ENCODE data around the gene PIEZO1. TPM values are rescaled to one million over a fixed set of nuclear protein-coding genes. Genes with fewer than 3 reads are reported as not detected.

Gene PIEZO1
- total and polyA plus RNA-seq, 2 experiments from 2014 or later = 30.4 to 70.1 TPM

- no peak overlapping the region for H3K4me2 ChIP-seq
- no peak for TF ChIP-seq REST (IDR thresholded peaks at IDR 0.05; ENCODE audit: unreplicated experiment)
- no peak for TF ChIP-seq POLR2AphosphoS5 (IDR thresholded peaks at IDR 0.05; ENCODE audit: low read depth)
- H3K9me2 ChIP-seq (ENCODE audit: insufficient read depth) = no peaks in the 10 kb centered on the region
- DNase-seq (ENCODE audit: low spot score) (no peak), ATAC-seq (no peak)
- Mint-ChIP-seq H3K4me3 (no peak overlapping the region), H3K27ac (no peak overlapping the region; the same call in 1 of the 2 replicates), H3K27me3 (ENCODE audit: insufficient read depth, low read depth, poor library complexity) (peaks cover 25% of the 10 kb centered on the region), H3K4me1 (peaks cover 47% of the 10 kb centered on the region), H3K36me3 (ENCODE audit: low read depth) (no peaks in the 10 kb centered on the region; the same call in 2 of the 3 replicates), H3K9me3 (no peaks in the 10 kb centered on the region)
- H4K20me1 ChIP-seq (replicated peaks; ENCODE audit: insufficient read depth) = no peaks in the 10 kb centered on the region
- H3K4me3 ChIP-seq = no peak overlapping the region
- H3F3A ChIP-seq (replicated peaks; ENCODE audit: low read depth) = peaks cover 9% of the 10 kb centered on the region; the same call in 1 of the 2 replicates
- H2AFZ ChIP-seq = no peak overlapping the region
- H3K4me1 ChIP-seq (ENCODE audit: insufficient read depth) = peaks cover 9% of the 10 kb centered on the region
- H3K79me2 ChIP-seq (replicated peaks; ENCODE audit: insufficient read depth) = peaks cover 17% of the 10 kb centered on the region
- no peaks in the 10 kb centered on the region for H3K27me3 ChIP-seq (ENCODE audit: insufficient read depth)
- no peak overlapping the region for H3K27ac ChIP-seq (ENCODE audit: low read depth)
- no peaks in the 10 kb centered on the region for H3K36me3 ChIP-seq (ENCODE audit: insufficient read depth)
These were observed 23.9 kb downstream of the PIEZO1 start for GRCh38 chr16:88761143-88761534.

DNA sequence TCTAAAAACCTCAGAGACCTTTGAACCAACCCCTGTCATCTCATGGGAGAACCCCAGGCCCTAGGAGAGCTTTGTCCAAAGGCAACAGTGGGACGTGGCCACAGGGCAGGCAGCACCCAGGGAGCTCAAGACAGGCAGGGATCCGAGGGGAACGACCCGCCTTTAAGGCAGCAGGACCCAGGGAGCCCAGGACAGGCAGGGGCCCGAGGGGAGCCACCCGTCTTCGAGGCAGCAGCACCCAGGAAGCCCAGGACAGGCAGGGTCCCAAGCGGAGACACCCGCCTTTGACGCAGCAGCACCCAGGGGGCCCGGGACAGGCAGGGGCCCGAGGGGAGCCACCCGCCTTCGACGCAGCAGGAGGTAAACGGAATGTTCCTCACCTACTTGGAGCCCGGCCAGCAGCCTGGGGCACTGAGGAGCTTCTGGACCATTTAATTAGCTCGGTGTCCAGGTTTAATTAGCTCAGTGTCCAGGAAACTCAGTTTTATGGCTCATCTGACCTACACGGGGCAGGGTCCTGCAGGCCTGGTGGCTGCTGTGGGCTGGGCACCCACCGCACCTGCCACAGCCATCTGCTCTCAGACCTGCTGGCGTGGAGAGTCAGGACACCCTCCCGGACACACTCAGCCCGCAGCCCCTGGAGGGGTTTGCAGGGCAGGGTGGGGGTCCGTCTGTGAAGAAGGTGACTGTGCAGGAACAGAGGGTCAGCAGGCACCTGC, 24.4 kb downstream of the PIEZO1 start:
- Mint-ChIP-seq H3K36me3 (ENCODE audit: low read depth) (no peaks in the 10 kb centered on the region; the same call in 2 of the 3 replicates), H3K9me3 (no peaks in the 10 kb centered on the region), H3K4me1 (peaks cover 46% of the 10 kb centered on the region), H3K27me3 (ENCODE audit: insufficient read depth, low read depth, poor library complexity) (peaks cover 25% of the 10 kb centered on the region), H3K27ac (peak overlapping the region; percentile 52; the same call in 1 of the 2 replicates), H3K4me3 (no peak overlapping the region)
- Histone ChIP-seq H3K4me1 (ENCODE audit: insufficient read depth) (peaks cover 9% of the 10 kb centered on the region), H3K36me3 (ENCODE audit: insufficient read depth) (no peaks in the 10 kb centered on the region), H3K27me3 (ENCODE audit: insufficient read depth) (no peaks in the 10 kb centered on the region), H2AFZ (no peak overlapping the region), H3K4me3 (no peak overlapping the region), H3K9me2 (ENCODE audit: insufficient read depth) (no peaks in the 10 kb centered on the region), H3K27ac (ENCODE audit: low read depth) (no peak overlapping the region), H3F3A (replicated peaks; ENCODE audit: low read depth) (peaks cover 9% of the 10 kb centered on the region; the same call in 1 of the 2 replicates), H3K4me2 (no peak overlapping the region), H3K79me2 (replicated peaks; ENCODE audit: insufficient read depth) (peaks cover 12% of the 10 kb centered on the region), H4K20me1 (replicated peaks; ENCODE audit: insufficient read depth) (no peaks in the 10 kb centered on the region)
- no peak for ATAC-seq
- DNase-seq (ENCODE audit: low spot score) = no peak
- TF ChIP-seq, protein P1, sequence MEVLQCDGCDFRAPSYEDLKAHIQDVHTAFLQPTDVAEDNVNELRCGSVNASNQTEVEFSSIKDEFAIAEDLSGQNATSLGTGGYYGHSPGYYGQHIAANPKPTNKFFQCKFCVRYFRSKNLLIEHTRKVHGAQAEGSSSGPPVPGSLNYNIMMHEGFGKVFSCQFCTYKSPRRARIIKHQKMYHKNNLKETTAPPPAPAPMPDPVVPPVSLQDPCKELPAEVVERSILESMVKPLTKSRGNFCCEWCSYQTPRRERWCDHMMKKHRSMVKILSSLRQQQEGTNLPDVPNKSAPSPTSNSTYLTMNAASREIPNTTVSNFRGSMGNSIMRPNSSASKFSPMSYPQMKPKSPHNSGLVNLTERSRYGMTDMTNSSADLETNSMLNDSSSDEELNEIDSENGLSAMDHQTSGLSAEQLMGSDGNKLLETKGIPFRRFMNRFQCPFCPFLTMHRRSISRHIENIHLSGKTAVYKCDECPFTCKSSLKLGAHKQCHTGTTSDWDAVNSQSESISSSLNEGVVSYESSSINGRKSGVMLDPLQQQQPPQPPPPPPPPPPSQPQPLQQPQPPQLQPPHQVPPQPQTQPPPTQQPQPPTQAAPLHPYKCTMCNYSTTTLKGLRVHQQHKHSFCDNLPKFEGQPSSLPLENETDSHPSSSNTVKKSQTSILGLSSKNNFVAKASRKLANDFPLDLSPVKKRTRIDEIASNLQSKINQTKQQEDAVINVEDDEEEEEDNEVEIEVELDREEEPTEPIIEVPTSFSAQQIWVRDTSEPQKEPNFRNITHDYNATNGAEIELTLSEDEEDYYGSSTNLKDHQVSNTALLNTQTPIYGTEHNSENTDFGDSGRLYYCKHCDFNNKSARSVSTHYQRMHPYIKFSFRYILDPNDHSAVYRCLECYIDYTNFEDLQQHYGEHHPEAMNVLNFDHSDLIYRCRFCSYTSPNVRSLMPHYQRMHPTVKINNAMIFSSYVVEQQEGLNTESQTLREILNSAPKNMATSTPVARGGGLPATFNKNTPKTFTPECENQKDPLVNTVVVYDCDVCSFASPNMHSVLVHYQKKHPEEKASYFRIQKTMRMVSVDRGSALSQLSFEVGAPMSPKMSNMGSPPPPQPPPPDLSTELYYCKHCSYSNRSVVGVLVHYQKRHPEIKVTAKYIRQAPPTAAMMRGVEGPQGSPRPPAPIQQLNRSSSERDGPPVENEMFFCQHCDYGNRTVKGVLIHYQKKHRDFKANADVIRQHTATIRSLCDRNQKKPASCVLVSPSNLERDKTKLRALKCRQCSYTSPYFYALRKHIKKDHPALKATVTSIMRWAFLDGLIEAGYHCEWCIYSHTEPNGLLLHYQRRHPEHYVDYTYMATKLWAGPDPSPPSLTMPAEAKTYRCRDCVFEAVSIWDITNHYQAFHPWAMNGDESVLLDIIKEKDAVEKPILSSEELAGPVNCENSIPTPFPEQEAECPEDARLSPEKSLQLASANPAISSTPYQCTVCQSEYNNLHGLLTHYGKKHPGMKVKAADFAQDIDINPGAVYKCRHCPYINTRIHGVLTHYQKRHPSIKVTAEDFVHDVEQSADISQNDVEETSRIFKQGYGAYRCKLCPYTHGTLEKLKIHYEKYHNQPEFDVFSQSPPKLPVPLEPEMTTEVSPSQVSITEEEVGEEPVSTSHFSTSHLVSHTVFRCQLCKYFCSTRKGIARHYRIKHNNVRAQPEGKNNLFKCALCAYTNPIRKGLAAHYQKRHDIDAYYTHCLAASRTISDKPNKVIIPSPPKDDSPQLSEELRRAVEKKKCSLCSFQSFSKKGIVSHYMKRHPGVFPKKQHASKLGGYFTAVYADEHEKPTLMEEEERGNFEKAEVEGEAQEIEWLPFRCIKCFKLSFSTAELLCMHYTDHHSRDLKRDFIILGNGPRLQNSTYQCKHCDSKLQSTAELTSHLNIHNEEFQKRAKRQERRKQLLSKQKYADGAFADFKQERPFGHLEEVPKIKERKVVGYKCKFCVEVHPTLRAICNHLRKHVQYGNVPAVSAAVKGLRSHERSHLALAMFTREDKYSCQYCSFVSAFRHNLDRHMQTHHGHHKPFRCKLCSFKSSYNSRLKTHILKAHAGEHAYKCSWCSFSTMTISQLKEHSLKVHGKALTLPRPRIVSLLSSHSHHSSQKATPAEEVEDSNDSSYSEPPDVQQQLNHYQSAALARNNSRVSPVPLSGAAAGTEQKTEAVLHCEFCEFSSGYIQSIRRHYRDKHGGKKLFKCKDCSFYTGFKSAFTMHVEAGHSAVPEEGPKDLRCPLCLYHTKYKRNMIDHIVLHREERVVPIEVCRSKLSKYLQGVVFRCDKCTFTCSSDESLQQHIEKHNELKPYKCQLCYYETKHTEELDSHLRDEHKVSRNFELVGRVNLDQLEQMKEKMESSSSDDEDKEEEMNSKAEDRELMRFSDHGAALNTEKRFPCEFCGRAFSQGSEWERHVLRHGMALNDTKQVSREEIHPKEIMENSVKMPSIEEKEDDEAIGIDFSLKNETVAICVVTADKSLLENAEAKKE (CRISPR knock-in tag; IDR thresholded peaks at IDR 0.05) = no peak
- TF ChIP-seq ZNF331 (CRISPR knock-in tag; IDR thresholded peaks at IDR 0.05; ENCODE audit: low read depth) (no peak), CREB1 (CRISPR knock-in tag; IDR thresholded peaks at IDR 0.05; ENCODE audit: low read depth) (no peak), NANOG (IDR thresholded peaks at IDR 0.05; ENCODE audit: borderline replicate concordance) (no peak), REST (IDR thresholded peaks at IDR 0.05; ENCODE audit: unreplicated experiment) (no peak), STAT1 (IDR thresholded peaks at IDR 0.05; ENCODE audit: unreplicated experiment) (no peak), POLR2AphosphoS5 (IDR thresholded peaks at IDR 0.05; ENCODE audit: low read depth) (no peak)

Data from GM23338 (cell line).